Skeletal muscle tissue (tissue), 4 donors: ENCODE measurements around the gene NOS1. TPM values are rescaled to one million over a fixed set of nuclear protein-coding genes. Genes with fewer than 3 reads are reported as not detected.

ENCODE experiments used
- H3K27ac ChIP-seq: one replicate; pipeline ENCODE4 v1.7.0; 2013; ENCODE audit warnings: mild to moderate bottlenecking, low read depth, low read length, inconsistent platforms
- H3K27me3 ChIP-seq, 3 donors: one replicate each; pipeline ENCODE4 v1.7.0; 2013; ENCODE audit warnings: low read length in 3 of 3; ENCODE audit not compliant: control insufficient read depth in 3 of 3, insufficient read depth in 3 of 3
- H3K36me3 ChIP-seq, 3 donors: one replicate each; pipeline ENCODE4 v1.7.0; 2013; ENCODE audit warnings: low read length in 3 of 3; ENCODE audit not compliant: control insufficient read depth in 3 of 3, insufficient read depth in 3 of 3
- H3K4me1 ChIP-seq, 3 donors: one replicate each; pipeline ENCODE4 v1.7.0; 2013; ENCODE audit warnings: low read length in 3 of 3, mild to moderate bottlenecking in 3 of 3; ENCODE audit not compliant: control insufficient read depth in 3 of 3, insufficient read depth in 3 of 3
- H3K4me3 ChIP-seq, 3 donors: one replicate each; pipeline ENCODE4 v1.7.0; 2013; ENCODE audit warnings: low read length in 3 of 3
- H3K9ac ChIP-seq, 3 donors: one replicate each; pipeline ENCODE4 v1.7.0; 2013; ENCODE audit warnings: low read length in 3 of 3, mild to moderate bottlenecking in 3 of 3, moderate library complexity in 2 of 3, low read depth in 1 of 3
- H3K9me3 ChIP-seq, 3 donors: one replicate each; pipeline ENCODE4 v1.7.0; 2013; ENCODE audit warnings: low read length in 3 of 3; ENCODE audit not compliant: control insufficient read depth in 3 of 3
- total RNA-seq: library from RNA; depleted of rRNA; stranded (reverse); fragments of >200 nt; gene quantifications from one replicate; pipeline ENCODE4 v1.2.3, GENCODE V29; 2014
- donor health status: Osteomylitis.

The NOS1 gene
- total RNA-seq, 1 donor from 2014 or later, result 0.52 TPM

GRCh38 chr12:117367006-117367638 is 5.7 kb upstream of the NOS1 start:
- H3K27ac ChIP-seq, result no peak overlapping the region
- H3K4me3 ChIP-seq, result no peak overlapping the region
- no peaks in the 10 kb centered on the region for H3K36me3 ChIP-seq
- H3K27me3 ChIP-seq, result peaks cover 0 to 16% (median 10%) of the 10 kb centered on the region in 3 donors
- peaks cover 0 to 2% (median 0%) of the 10 kb centered on the region in 3 donors for H3K9me3 ChIP-seq
- peaks cover 6 to 12% (median 7%) of the 10 kb centered on the region in 3 donors for H3K4me1 ChIP-seq
- H3K9ac ChIP-seq, result peak overlapping the region in 1 of 3 donors; percentile 10

GRCh38 chr12:117365049-117365616 is 3.7 kb upstream of the NOS1 start:
- Histone ChIP-seq H3K4me3 (no peak overlapping the region), H3K4me1 (peaks cover 6 to 12% (median 11%) of the 10 kb centered on the region in 3 donors), H3K27ac (no peak overlapping the region), H3K36me3 (no peaks in the 10 kb centered on the region), H3K9me3 (no peaks in the 10 kb centered on the region), H3K9ac (no peak overlapping the region), H3K27me3 (peaks cover 0 to 27% (median 13%) of the 10 kb centered on the region in 3 donors)

- Histone ChIP-seq H3K27ac (no peak overlapping the region), H3K4me1 (peaks cover 6 to 12% (median 12%) of the 10 kb centered on the region in 3 donors), H3K9ac (no peak overlapping the region), H3K27me3 (peaks cover 6 to 33% (median 13%) of the 10 kb centered on the region in 3 donors), H3K9me3 (no peaks in the 10 kb centered on the region), H3K4me3 (no peak overlapping the region), H3K36me3 (no peaks in the 10 kb centered on the region)
These were observed 2.6 kb upstream of the NOS1 start for GRCh38 chr12:117363953-117364486.

- no peak overlapping the region for H3K4me3 ChIP-seq
- peaks cover 8 to 38% (median 13%) of the 10 kb centered on the region in 3 donors for H3K27me3 ChIP-seq
- H3K36me3 ChIP-seq, result no peaks in the 10 kb centered on the region
- H3K9ac ChIP-seq, result no peak overlapping the region
- H3K4me1 ChIP-seq, result peaks cover 6 to 12% (median 10%) of the 10 kb centered on the region in 3 donors
- no peak overlapping the region for H3K27ac ChIP-seq
- H3K9me3 ChIP-seq, result no peaks in the 10 kb centered on the region
These were observed 1.7 kb upstream of the NOS1 start for GRCh38 chr12:117363056-117363662.

GRCh38 chr12:117362391-117362790 is 965 bp upstream of the NOS1 start:
- Histone ChIP-seq H3K27me3 (peaks cover 8 to 36% (median 13%) of the 10 kb centered on the region in 3 donors), H3K27ac (no peak overlapping the region), H3K9ac (no peak overlapping the region), H3K9me3 (no peaks in the 10 kb centered on the region), H3K36me3 (no peaks in the 10 kb centered on the region), H3K4me3 (no peak overlapping the region), H3K4me1 (peaks cover 3 to 12% (median 10%) of the 10 kb centered on the region in 3 donors)

- Histone ChIP-seq H3K36me3 (no peaks in the 10 kb centered on the region), H3K27me3 (peaks cover 8 to 35% (median 13%) of the 10 kb centered on the region in 3 donors), H3K4me1 (peaks cover 0 to 12% (median 10%) of the 10 kb centered on the region in 3 donors), H3K4me3 (peak overlapping the region in 1 of 3 donors; percentile 22), H3K9me3 (no peaks in the 10 kb centered on the region), H3K9ac (no peak overlapping the region), H3K27ac (no peak overlapping the region)
These were observed 479 bp upstream of the NOS1 start for GRCh38 chr12:117361905-117362304.

GRCh38 chr12:117360551-117361346 is 677 bp downstream of the NOS1 start:
- Histone ChIP-seq H3K4me1 (peaks cover 0 to 10% (median 6%) of the 10 kb centered on the region in 3 donors), H3K4me3 (peak overlapping the region; percentile 23 to 71 (median 57)), H3K9me3 (no peaks in the 10 kb centered on the region), H3K36me3 (no peaks in the 10 kb centered on the region), H3K27me3 (peaks cover 8 to 32% (median 13%) of the 10 kb centered on the region in 3 donors), H3K9ac (peak overlapping the region in 2 of 3 donors; percentile 38 to 81), H3K27ac (no peak overlapping the region)

GRCh38 chr12:117360222-117360550 is 1.2 kb downstream of the NOS1 start:
- Histone ChIP-seq H3K9ac (peak overlapping the region in 2 of 3 donors; percentile 38 to 81), H3K27ac (no peak overlapping the region), H3K36me3 (no peaks in the 10 kb centered on the region), H3K27me3 (peaks cover 8 to 32% (median 13%) of the 10 kb centered on the region in 3 donors), H3K4me3 (peak overlapping the region in 2 of 3 donors; percentile 57 to 71), H3K4me1 (peaks cover 0 to 10% (median 6%) of the 10 kb centered on the region in 3 donors), H3K9me3 (no peaks in the 10 kb centered on the region)

- peaks cover 8 to 27% (median 13%) of the 10 kb centered on the region in 3 donors for H3K27me3 ChIP-seq
These were observed 2.2 kb downstream of the NOS1 start for GRCh38 chr12:117359029-117359845.

More at GRCh38 chr12:117359029-117359845, 2.2 kb downstream of the NOS1 start:
- H3K9ac ChIP-seq, result no peak overlapping the region
- H3K9me3 ChIP-seq, result no peaks in the 10 kb centered on the region
- no peak overlapping the region for H3K4me3 ChIP-seq
- H3K36me3 ChIP-seq, result no peaks in the 10 kb centered on the region
- no peak overlapping the region for H3K27ac ChIP-seq
- peaks cover 0 to 10% (median 0%) of the 10 kb centered on the region in 3 donors for H3K4me1 ChIP-seq
